NCI-H146 (cell line): Measurements from ENCODE around the gene VSIG1.
A peak's percentile ranks its signal among the peaks of the same experiment; 100 is the strongest.

Source experiments
- DNase-seq: peaks from one replicate; lab custom pipeline; 2025; lab: John Stamatoyannopoulos, UW

Gene VSIG1

GRCh38 chrX:108044554-108045256 lies at the start of gene VSIG1:
VSIG1 (plus strand) TSS chrX:108045065; CDS start chrX:108045131, 66 bp downstream.
- DNase-seq = no peak

- DNase-seq = no peak
These were observed 48.7 kb upstream of the VSIG1 start for GRCh38 chrX:107996124-107996523.

- no peak for DNase-seq
These were observed 44.1 kb upstream of the VSIG1 start for GRCh38 chrX:108000751-108001150.

GRCh38 chrX:108001218-108001814 lies 43.5 kb upstream of the VSIG1 start:
- peak; percentile 65 for DNase-seq

GRCh38 chrX:108018656-108019381 lies 26.0 kb upstream of the VSIG1 start:
- no peak for DNase-seq

- no peak for DNase-seq
These were observed 25.4 kb upstream of the VSIG1 start for GRCh38 chrX:108019382-108019875.

GRCh38 chrX:108020631-108021030 lies 24.2 kb upstream of the VSIG1 start:
- DNase-seq = no peak

- no peak for DNase-seq
These were observed 22.3 kb upstream of the VSIG1 start for GRCh38 chrX:108022491-108023089.

GRCh38 chrX:108025376-108025775 lies 19.5 kb upstream of the VSIG1 start:
- DNase-seq = no peak

GRCh38 chrX:108025954-108026600 lies 18.8 kb upstream of the VSIG1 start:
- DNase-seq = no peak

GRCh38 chrX:108028854-108029253 lies 16.0 kb upstream of the VSIG1 start:
- DNase-seq = no peak

- no peak for DNase-seq
These were observed 14.7 kb upstream of the VSIG1 start for GRCh38 chrX:108029928-108030711.

GRCh38 chrX:108032944-108033343 lies 11.9 kb upstream of the VSIG1 start:
- no peak for DNase-seq

- no peak for DNase-seq
These were observed 11.0 kb upstream of the VSIG1 start for GRCh38 chrX:108033890-108034289.

- DNase-seq = no peak
These were observed 10.1 kb upstream of the VSIG1 start for GRCh38 chrX:108034725-108035124.

GRCh38 chrX:108036298-108036973 lies 8.4 kb upstream of the VSIG1 start:
- DNase-seq = no peak

- DNase-seq = no peak
These were observed 4.8 kb downstream of the VSIG1 start for GRCh38 chrX:108049649-108050048.

- no peak for DNase-seq
These were observed 8.4 kb downstream of the VSIG1 start for GRCh38 chrX:108053218-108053617.

- DNase-seq = no peak
These were observed 10.7 kb downstream of the VSIG1 start for GRCh38 chrX:108055546-108055945.

- DNase-seq = no peak
These were observed 14.9 kb downstream of the VSIG1 start for GRCh38 chrX:108059801-108060200.

- DNase-seq = no peak
These were observed 19.1 kb downstream of the VSIG1 start for GRCh38 chrX:108064001-108064400.
